HEK293 (cell line): ENCODE measurements around the gene ZNF618.

ENCODE experiments used
- CTCF ChIA-PET: fragments of 350-600 bp; formaldehyde crosslinking; extraction: SDS; loops from one replicate; lab custom pipeline; 2021; ENCODE audit warnings: antibody characterized with exemption; lab: Yijun Ruan, JAX
- POLR2A ChIA-PET: fragments of 300-600 bp; formaldehyde crosslinking; extraction: SDS; loops from one replicate; lab custom pipeline; 2020; ENCODE audit warnings: antibody characterized with exemption, inconsistent platforms; lab: Yijun Ruan, JAX
- H3K27ac ChIP-seq: fragments of 200-500 bp; sonication (Bioruptor generic); 2 replicates; pipeline ENCODE4 v1.5.1; 2014; ENCODE audit warnings: low read depth, low read length, control low read depth, inconsistent platforms; ENCODE audit errors: extremely low read depth
- H3K36me3 ChIP-seq, 2 experiments: fragments of 200-500 bp in 1 of 2; sonication (Bioruptor generic) in 1 of 2; 1 replicate in 1 of 2; 2 replicates in 1 of 2; pipeline ENCODE4 v1.5.1; 2014 to 2017; ENCODE audit warnings: inconsistent platforms in 2 of 2, low read length in 2 of 2; ENCODE audit not compliant: control insufficient read depth in 2 of 2, insufficient read depth in 1 of 2
- H3K4me1 ChIP-seq: fragments of 200-500 bp; sonication (Bioruptor generic); 2 replicates; pipeline ENCODE4 v1.5.1; 2014; ENCODE audit warnings: mild to moderate bottlenecking, low read length, inconsistent platforms; ENCODE audit not compliant: control insufficient read depth, insufficient read depth
- H3K4me3 ChIP-seq: 2 replicates; pipeline ENCODE4 v1.5.1; 2011; ENCODE audit warnings: low read depth, mild to moderate bottlenecking, control low read depth, low read length, moderate library complexity
- H3K9me3 ChIP-seq: fragments of 200-500 bp; sonication (Bioruptor generic); 2 replicates; pipeline ENCODE4 v1.5.1; 2014; ENCODE audit warnings: low read depth, low read length, inconsistent platforms; ENCODE audit not compliant: control insufficient read depth, insufficient read depth
- AEBP2 ChIP-seq: fragments of 450-650 bp; formaldehyde crosslinking; IDR thresholded peaks from 2 replicates; pipeline ENCODE4 v1.5.1; 2016; ENCODE audit warnings: missing biosample characterization, missing genetic modification characterization, borderline replicate concordance
- HOXA7 ChIP-seq: sonication (generic); formaldehyde crosslinking; IDR thresholded peaks from 2 replicates; pipeline ENCODE4 v1.8.1; 2022; ENCODE audit warnings: missing genetic modification reagents, borderline replicate concordance
- MEIS1 ChIP-seq: sonication (generic); formaldehyde crosslinking; IDR thresholded peaks from 2 replicates; pipeline ENCODE4 v1.8.1; 2022; ENCODE audit warnings: missing genetic modification reagents, mild to moderate bottlenecking, borderline replicate concordance
- PATZ1 ChIP-seq: fragments of 450-650 bp; formaldehyde crosslinking; IDR thresholded peaks from 2 replicates; pipeline ENCODE4 v1.5.1; 2016; ENCODE audit warnings: missing biosample characterization, missing genetic modification characterization
- SP7 ChIP-seq: fragments of 450-650 bp; formaldehyde crosslinking; IDR thresholded peaks from 2 replicates; pipeline ENCODE4 v1.5.1; 2016; ENCODE audit warnings: missing biosample characterization, missing genetic modification characterization
- TRIM28 ChIP-seq: IDR thresholded peaks from 2 replicates; pipeline ENCODE4 v1.6.1; 2011; ENCODE audit warnings: low read length, control low read depth, borderline replicate concordance
- TSHZ1 ChIP-seq: fragments of 450-650 bp; formaldehyde crosslinking; IDR thresholded peaks from 2 replicates; pipeline ENCODE4 v1.5.1; 2016; ENCODE audit warnings: missing biosample characterization, missing genetic modification characterization, borderline replicate concordance
- ZFP69B ChIP-seq: fragments of 450-650 bp; formaldehyde crosslinking; IDR thresholded peaks from 2 replicates; pipeline ENCODE4 v1.5.1; 2016; ENCODE audit warnings: missing biosample characterization, missing genetic modification characterization
- ZNF146 ChIP-seq: fragments of 450-650 bp; formaldehyde crosslinking; IDR thresholded peaks from 2 replicates; pipeline ENCODE4 v1.5.1; 2016; ENCODE audit warnings: missing biosample characterization, missing genetic modification characterization
- ZNF18 ChIP-seq: fragments of 450-650 bp; formaldehyde crosslinking; IDR thresholded peaks from 2 replicates; pipeline ENCODE4 v1.5.1; 2016; ENCODE audit warnings: missing biosample characterization, missing genetic modification characterization
- ZNF214 ChIP-seq: fragments of 450-650 bp; formaldehyde crosslinking; IDR thresholded peaks from 2 replicates; pipeline ENCODE4 v1.5.1; 2017; ENCODE audit warnings: missing biosample characterization, mild to moderate bottlenecking, missing genetic modification characterization, borderline replicate concordance
- ZNF221 ChIP-seq: fragments of 450-650 bp; formaldehyde crosslinking; IDR thresholded peaks from 2 replicates; pipeline ENCODE4 v1.5.1; 2017; ENCODE audit warnings: missing biosample characterization, missing genetic modification characterization, borderline replicate concordance
- ZNF266 ChIP-seq: fragments of 450-650 bp; formaldehyde crosslinking; IDR thresholded peaks from 2 replicates; pipeline ENCODE4 v1.5.1; 2016; ENCODE audit warnings: missing biosample characterization, missing genetic modification characterization, low read depth
- ZNF548 ChIP-seq: fragments of 450-650 bp; formaldehyde crosslinking; IDR thresholded peaks from 2 replicates; pipeline ENCODE4 v1.5.1; 2016; ENCODE audit warnings: missing biosample characterization, missing genetic modification characterization
- ZNF549 ChIP-seq: fragments of 450-650 bp; IDR thresholded peaks from 2 replicates; pipeline ENCODE4 v1.5.1; 2018; ENCODE audit warnings: missing biosample characterization, missing genetic modification characterization, mild to moderate bottlenecking, inconsistent platforms, moderate library complexity
- ZNF629 ChIP-seq: fragments of 450-650 bp; formaldehyde crosslinking; IDR thresholded peaks from 2 replicates; pipeline ENCODE4 v1.5.1; 2017; ENCODE audit warnings: missing biosample characterization, missing genetic modification characterization
- ZNF664 ChIP-seq: fragments of 450-650 bp; formaldehyde crosslinking; IDR thresholded peaks from 2 replicates; pipeline ENCODE4 v1.5.1; 2016; ENCODE audit warnings: missing biosample characterization, missing genetic modification characterization

The ZNF618 gene

GRCh38 chr9:114096866-114097612 is 220.9 kb downstream of the ZNF618 start:
- POLR2A ChIA-PET, result no interaction called here
- CTCF ChIA-PET, result interaction anchor here (0.9 to 4.7 kb wide), 4 partner anchors 11 to 164 kb away, joined by 3 to 54 read pairs (median 6); no protein-coding TSS in a partner anchor
- H3K9me3 ChIP-seq, result no peaks in the 10 kb centered on the region
- no peak for TF ChIP-seq SP7 (tag by site-specific recombination)
- no peak for TF ChIP-seq ZNF266
- no peak for TF ChIP-seq AEBP2 (tag by site-specific recombination)
- no peak for TF ChIP-seq ZNF549 (tag by site-specific recombination)
- H3K4me3 ChIP-seq, result no peak overlapping the region
- no peaks in the 10 kb centered on the region for H3K36me3 ChIP-seq
- no peak overlapping the region for H3K27ac ChIP-seq
- H3K4me1 ChIP-seq, result no peaks in the 10 kb centered on the region

GRCh38 chr9:114097613-114098020 is 221.5 kb downstream of the ZNF618 start:
- CTCF ChIA-PET, result interaction anchor here (0.6 to 1.5 kb wide), 3 partner anchors 10 to 235 kb away, joined by 3 to 9 read pairs (median 6); no protein-coding TSS in a partner anchor
- POLR2A ChIA-PET, result interaction anchor here (0.6 kb wide), 1 partner anchor 891 kb away, joined by 3 read pairs; no protein-coding TSS in a partner anchor
- 0 out of 2 replicates have a peak, but pooled peaks have one; percentile 26 for TF ChIP-seq PATZ1 (tag by site-specific recombination)
- peak; percentile 93 for TF ChIP-seq ZNF664 (tag by site-specific recombination)
- TF ChIP-seq HOXA7 (CRISPR knock-in tag), result no peak
- 0 out of 2 replicates have a peak, but pooled peaks have one; percentile 13 for TF ChIP-seq SP7 (tag by site-specific recombination)
- no peak for TF ChIP-seq TRIM28
- TF ChIP-seq ZFP69B (tag by site-specific recombination), result no peak
- Histone ChIP-seq H3K27ac (no peak overlapping the region), H3K4me3 (peak overlapping the region; percentile 49), H3K4me1 (no peaks in the 10 kb centered on the region), H3K9me3 (no peaks in the 10 kb centered on the region), H3K36me3 (no peaks in the 10 kb centered on the region)

GRCh38 chr9:114098021-114098935 is 222.2 kb downstream of the ZNF618 start:
- Histone ChIP-seq H3K4me1 (no peaks in the 10 kb centered on the region), H3K4me3 (peak overlapping the region; percentile 49), H3K36me3 (no peaks in the 10 kb centered on the region), H3K9me3 (no peaks in the 10 kb centered on the region), H3K27ac (no peak overlapping the region)
- ChIA-PET CTCF (interaction anchor here (0.6 to 3.6 kb wide), 4 partner anchors 10 to 234 kb away, joined by 3 to 25 read pairs (median 8); no protein-coding TSS in a partner anchor), POLR2A (interaction anchor here (0.6 kb wide), 1 partner anchor 892 kb away, joined by 3 read pairs; no protein-coding TSS in a partner anchor)
- no peak for TF ChIP-seq MEIS1 (CRISPR knock-in tag)
- TF ChIP-seq ZNF18 (tag by site-specific recombination), result no peak
- no peak for TF ChIP-seq ZNF548 (tag by site-specific recombination)
- no peak for TF ChIP-seq ZNF146 (tag by site-specific recombination)
- TF ChIP-seq ZNF221 (tag by site-specific recombination), result no peak
- TF ChIP-seq ZNF629 (tag by site-specific recombination), result no peak
- TF ChIP-seq TSHZ1 (tag by site-specific recombination), result no peak
- TF ChIP-seq ZNF214 (tag by site-specific recombination), result no peak
